GM21381 (cell line): Measurements from ENCODE around the gene ELL.

Experiments used
- ATAC-seq: cut with Tn5 transposase; IDR thresholded peaks from one replicate; pipeline ENCODE4 v1.9.1; 2021; ENCODE audit warnings: mild to moderate bottlenecking, moderate library complexity; ENCODE audit not compliant: unreplicated experiment

The ELL gene

DNA sequence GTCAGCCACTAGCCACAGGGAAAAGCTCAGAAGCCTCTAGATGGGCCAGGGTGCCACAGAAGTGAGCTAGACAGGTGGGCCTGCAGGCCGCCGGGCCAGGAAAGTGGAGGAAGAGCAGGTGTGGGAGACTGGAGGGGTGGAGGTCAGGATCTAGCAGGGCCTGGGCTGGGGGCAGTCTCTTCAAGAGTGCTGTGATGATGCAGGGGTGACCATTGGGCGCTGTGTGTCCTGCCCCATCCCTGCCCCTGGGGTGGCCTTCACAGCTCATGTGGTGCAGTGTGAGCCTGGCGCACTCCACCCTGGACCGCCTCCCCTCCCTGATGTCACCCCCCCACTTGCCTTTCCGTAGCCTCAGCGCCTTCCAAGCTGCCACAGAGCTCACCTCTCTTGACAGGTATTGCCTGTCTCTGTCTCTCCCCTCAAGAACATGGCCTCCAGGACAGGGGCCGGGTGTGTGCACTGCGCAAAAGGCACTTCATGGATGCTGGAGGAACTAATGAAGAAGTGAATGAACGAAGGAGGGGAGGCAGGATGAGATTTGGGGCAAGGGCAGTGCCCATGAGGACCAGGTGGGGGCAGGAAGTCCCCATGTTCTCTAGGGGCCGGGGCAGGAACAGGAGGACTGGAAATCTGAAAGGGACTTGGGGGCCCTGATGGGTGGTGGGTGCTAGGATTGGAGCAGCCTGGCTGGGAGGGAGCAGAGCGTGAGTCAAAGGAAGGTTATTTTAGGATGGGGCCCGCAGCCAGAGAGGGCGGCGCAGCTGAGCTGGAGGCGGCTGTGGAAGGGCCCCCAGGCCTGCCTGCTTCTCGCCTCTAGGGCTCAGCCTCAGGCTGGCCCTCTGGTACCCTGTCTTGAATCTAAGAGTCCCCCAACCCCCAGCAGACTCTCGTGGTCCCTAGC is 96.1 kb downstream of the ELL start:
- no peak for ATAC-seq

DNA sequence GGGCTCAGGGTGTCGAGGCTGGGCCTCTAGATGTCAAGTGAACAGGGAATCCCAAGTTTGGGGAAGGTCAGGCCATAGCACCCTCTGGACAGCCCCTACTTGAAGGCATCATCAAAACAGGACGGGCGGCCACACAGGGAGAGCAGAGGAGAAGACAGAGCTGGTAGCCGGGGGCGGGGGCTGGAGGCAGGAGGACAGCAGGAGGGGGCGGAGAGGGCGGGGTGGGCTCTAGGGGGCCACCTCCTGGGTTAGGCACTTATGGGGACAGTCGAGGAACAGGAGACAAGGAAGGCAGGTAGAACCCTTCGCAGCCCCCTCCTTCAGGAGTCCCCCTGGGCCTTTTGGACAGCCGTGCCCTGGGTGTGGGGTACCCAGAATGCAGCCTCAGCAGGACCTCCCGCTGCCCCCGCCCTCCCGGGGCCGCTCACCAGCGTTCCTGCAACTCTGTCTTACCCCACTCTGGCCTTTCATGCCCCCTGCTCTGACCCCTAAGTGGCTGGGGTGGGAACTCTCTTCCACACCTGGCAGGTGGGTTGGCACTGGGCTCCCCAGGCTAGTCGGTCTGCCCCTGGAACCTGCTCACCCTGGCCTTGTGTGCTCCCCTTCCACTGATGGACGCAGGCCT is 96.9 kb downstream of the ELL start:
- no peak for ATAC-seq

DNA sequence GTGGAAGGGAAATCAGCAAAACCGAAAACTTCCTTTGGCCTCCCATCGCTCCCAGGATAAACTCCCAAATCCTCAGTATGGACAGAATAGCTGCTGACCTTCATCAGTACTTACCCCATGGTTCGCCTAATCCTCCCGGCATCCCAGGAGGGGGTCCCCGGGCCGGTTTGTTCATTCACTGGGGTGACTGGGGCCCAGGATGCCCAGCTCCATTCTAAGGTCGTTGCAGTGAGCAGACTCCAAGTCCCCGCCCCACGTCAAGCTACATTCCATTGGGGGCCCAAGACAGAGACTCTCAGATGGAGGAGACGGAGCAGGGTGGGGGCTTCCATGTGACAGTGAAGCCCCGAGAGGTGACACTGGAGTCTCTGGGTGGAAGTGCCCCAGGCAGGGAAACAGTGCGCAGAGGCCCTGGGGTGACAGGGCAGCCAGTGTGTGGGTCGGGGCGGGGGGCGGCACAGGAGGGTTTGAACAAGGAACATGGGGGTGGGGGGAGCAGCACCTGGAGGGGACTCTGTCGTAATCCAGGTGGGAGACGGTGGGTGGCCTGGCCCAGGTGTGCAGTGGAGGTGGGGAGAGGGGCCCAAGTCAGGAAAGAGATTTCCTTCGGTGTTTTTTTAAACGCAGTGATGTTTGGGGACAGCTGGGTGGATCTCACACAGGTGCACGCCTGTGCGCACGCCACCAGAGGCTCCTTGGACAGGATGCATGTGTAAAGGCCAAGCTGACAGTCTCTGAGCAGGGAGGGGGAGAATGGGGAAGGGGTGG is 97.6 kb downstream of the ELL start:
- no peak for ATAC-seq

DNA sequence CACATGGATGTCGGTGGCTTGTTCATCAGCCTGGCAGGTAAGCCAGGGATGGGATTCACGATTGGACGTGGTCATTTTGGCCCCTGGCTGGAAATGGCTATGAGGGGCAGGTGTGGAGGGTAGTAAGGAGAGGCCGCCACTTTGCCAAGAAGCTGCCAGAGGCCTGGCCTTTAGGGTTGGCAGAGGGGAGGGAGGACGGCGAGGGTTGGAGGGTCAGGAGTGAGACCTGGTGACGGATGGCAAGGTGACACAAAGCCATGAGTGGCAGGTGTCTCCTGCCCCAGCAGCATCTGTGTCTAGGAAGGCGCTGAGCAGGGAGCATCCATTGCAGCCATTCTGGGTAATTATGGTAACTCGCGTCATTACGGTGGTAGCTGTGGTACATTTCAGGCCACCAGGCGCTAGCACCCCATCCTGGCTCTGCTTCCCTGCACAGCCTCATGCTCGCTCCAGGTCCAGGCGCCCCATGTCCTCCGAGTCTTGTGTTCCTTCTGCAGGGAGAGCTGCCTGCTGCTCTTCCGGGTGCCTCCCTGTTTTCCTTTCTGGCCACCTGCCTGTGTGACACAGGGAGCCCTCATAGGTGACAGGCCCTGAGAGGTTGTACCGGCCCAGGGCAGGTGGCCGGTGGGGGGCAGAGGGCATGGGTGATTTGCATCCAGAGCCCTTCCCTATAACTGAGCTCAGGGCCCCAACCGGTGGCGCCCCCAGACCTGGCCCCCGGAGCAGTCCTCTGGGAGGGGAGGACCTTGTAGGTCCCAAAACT is 98.4 kb downstream of the ELL start:
- ATAC-seq, result no peak

DNA sequence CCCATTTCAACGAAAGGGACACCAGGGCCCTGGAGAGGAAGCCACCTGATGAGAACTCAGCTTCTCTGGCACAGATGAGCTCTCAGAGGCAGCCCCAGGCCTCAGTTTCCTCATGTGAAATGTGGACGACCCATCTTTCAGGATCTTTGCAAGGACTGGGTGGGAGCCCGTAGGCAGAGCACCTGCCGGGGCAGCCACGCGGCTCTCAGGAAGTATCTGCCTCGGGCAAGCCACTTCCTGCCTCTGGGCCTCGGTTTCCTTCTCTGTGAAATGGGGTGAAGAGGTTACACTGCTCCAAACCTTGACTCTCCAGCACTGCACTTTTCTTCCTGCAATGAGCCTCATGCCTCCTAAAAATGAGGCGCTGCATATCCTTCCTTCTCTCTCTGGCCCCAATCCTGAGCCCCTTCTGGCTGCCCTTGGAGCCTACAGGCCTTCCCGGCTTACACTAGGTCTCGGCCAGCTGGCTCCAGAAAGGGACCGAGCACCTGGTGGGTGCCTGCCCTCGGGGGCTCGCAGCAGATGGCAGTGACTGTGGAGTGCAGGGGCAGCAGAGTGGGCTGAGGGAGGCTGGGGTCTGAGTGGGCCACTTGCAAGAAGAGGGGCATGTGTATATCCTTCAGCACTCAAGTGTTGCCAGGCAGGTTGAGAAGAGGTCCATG is 99.2 kb downstream of the ELL start:
- no peak for ATAC-seq

DNA sequence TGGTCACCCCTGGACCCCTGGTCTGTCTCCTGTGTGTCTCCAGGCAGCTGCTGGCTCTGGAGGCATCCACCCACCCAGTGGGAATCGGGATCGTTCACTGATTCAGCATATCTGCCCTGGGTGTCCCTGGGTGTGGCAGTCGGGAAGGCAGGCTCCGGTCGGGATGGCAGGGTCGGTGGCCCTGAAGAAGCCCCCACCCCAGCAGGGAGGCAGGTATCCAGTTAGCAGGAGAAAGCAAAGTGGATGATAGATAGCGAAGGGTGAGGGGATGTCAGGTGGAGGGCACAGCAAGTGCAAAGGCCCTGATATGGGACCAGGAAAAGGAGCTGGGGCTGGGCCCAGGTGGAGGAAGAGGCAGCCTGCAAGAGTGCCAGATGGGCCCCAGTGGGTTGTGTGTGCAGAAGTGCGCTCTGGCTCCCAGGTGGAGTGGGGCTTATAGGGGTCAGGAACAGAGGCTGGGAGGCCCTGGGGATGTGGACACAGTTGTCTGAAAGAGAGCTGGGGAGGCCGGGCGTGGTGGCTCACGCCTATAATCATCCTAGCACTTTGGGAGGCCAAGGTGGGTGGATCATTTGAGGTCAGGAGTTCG is 100.4 kb downstream of the ELL start:
- no peak for ATAC-seq

DNA sequence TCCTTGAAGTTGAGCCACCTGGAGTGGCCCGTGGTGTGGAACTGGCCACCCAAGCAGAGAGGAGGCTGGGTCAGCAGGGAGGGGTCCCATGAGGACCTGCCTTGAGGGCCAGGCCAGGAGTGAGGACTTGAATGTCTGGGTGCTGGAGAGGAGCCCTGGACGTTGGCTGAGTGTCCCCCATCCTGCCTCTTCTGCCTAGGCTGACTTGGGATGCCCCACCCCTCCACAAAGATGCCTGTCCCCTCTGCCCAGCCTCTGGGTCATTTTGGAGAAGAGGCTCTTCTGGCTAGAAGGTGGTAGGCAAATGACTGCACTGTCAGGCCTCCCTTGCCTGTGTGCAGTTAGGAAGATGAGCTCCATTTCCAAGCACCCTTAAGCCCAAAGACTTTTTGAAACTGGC is 100.9 kb downstream of the ELL start:
- ATAC-seq, result no peak

DNA sequence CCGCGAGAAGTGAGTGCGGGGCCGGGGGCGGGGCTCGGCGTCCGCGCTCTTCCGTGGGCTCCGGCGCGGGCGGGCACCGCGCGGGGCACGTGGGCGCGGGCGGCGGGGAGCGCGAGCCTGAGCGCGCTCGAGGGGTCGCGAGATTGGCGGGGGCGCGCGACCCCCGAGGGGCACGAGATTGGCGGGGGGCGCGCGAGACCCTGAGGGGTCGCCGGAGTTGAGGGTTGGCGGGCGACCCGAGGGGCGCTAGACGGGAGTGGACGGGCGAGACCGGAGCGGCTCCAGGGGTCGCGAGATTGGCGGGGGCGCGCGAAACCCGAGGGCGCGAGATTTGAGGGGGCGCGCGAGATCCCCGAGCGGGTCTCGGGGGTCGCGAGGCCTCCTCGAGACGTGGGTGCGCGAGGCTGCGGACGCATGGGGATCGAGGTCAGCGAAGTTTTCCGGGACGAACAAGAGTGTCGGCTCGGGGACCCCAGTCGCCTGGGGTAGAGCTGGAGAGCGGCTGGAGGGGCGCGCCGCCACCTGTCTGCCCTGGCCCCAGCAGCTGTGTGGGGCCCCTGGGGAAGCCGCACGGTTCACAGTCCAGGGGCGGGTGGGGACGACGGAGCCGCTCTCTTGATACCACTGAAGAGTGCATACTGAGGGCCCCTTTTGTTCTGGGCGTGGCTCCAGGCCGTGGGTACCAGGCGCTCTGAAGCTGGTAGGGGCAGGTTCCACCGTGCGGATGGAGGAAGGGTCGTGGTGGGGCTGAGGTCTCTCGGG is 102.0 kb downstream of the ELL start:
- peak; percentile 5 for ATAC-seq

DNA sequence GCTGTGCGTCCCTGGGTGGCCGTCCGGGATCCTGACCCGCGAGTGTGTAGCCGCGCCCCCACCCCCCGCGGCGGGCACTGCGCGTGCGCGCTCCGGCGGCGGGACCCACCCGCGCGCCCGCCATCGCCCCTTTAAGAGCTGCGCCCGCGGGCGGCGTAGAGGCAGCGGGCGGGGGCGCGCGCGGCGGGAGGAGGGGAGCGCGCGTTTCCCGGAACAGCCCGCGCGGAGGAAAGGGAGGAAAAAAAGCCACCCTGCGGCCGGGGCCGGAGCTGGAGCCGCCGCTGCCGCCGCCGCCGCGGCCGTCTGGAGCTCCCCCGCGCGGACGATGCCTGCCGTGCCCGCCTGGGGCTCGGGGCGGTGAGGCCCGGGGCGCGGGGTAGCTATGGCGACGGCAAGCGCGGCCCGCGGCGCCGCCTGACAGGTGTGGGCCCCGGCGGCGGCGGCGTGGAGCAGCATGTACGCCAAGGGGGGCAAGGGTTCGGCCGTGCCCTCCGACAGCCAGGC is 102.6 kb downstream of the ELL start, which contains the start of gene SSBP4:
TSS of gene SSBP4 (plus strand) at position 204 of the 504 bp plus-strand sequence. CDS start at position 455, 251 bp downstream.
- peak; percentile 43 for ATAC-seq

DNA sequence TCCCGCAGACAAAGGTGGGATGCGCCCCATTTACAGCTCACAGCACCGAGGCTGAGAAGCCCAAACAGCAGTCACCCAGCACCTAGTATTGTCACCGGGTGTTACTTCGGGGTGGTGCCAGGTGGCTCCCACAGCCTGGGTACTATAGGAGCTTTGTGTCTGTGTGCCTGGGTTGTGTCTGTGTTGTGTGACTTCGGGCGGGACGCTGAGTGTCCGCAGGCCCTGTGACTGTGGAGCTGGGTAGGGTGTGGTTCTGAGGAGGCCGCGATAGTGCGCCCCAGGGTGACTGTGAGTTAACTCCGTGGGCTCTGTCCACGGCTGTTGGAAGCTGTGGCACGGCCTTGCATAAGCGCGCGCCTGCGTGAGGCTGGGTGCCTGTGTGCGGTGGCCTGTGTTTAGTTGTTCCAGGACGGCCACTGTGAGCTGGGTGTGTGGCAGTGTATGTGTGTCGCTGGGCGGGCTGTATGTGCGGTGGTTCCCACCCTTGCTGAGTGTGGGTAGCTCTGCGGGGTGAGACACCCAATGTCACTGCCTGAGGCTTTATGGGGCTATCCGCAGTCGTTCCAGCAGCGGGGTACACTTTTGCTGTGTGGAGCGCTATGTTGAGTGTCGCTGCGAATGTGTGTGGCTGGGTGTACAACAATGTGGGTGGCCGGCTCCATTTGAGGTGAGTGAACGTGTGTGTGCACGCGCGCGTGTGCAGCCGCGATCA is 103.2 kb downstream of the ELL start:
- ATAC-seq, result peak; percentile 15

DNA sequence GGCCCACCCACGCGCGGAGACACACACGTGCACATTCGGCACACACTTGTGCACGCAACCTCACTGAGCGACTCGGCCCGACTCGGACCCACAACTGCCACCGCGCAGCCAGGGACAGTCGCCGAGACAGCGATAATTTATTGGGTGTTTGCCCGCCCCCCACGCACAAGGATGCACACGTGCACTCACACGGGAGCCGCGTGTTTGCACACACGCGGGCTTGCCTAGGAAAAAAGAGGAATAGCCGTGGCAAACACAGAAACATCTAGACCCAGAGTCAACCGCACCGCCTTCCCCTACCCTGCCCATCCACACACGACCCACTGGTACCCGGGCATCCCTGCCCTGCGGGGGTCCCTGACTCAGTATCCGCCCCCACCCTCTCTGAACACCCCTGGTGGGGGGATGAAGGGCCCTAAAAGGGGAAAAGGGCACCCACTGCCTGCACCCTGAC is 103.8 kb downstream of the ELL start:
- no peak for ATAC-seq

DNA sequence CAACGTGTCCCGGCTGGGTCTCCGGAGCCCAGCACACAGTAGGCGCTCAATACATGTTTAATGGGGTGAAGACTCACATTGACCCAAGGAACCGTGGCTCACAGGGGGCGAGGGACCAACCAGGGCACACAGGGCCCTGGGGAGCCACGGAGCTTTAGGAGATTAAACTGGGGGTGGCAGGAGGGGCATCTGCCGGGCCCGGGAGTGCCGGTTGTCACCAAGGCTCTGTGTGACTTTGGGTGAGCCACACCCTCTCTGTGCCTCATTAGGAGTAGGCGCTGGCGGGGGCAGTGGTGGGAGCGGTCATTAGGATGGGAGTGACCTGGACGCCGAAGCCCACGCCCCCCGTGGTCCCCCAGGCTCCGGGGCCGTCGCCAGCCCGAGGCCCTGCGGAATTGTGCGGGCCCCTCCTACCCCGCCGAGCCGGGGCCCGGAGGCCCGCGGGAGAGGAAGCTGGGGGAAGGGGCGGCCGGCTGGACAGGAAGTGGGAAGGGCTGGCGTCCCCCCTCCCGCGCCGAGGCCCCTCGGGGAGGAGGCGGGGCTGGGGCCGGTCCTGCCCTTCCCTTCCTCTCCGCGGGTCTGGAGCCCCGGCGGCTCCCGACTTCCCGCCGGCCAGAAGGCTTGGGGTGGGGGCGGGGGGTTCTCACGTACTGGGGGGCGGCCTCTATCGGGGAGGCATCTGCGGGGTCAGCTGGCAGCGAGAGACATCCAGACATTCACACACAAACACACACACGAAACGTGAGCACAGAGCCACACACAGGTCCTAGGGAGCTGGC is 104.4 kb downstream of the ELL start:
- no peak for ATAC-seq

DNA sequence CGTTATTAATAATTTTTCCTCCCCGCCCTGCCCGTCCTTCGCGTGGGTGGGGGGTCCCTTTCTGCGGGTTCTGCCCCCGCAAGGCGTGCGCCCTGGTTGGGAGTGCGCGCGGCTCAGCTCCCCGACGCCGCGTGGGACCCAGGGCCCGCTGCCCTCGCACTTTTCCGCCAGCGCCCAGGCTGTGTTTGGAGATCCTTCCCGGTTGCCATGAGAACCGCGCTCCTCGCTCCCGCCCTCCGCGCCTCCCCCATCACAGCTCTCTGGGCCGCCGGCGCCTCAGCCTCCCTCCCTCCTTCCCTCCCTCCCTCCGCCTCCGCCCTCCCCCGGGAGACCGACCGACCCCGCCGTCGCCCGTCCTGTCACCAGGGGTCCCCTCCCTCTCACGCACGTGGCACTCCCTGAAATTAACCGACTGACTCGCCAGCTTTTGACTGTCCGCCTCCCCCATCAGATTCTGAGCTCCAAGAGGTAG is 105.1 kb downstream of the ELL start:
- ATAC-seq, result no peak

DNA sequence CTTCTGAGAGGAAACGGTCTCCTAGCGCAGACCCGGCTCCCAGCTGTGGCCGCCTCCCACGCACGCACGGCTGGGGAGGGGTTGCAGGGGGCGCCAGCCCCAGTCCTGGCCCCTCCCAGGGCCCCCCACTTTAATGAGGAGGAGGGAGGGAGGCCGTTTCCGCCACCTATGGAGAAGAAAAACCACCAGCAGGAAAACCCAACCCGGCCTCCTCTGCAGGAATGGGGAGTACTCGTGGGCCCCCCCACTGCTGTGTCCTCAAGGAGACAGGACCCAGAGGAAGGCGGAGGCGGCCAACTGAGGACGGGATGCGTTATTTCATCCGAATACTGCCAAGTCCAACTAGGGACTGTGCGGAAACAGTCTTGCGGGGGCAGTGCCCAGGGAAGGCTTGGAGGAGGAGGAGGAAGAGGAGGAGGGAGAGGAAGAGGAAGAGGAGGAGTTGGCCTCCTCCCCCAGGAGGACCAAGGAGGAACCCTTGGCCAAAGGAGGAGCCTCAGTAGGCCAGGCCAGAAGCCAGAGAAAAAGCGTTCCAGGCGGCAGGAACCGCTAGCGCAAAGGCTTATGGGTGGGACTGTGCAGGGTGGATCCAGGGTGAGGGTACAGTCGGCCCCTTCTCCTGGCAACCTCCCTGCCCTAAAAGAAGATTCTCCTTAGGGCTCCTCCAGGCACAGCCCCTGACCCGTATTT is 106.5 kb downstream of the ELL start:
- ATAC-seq, result no peak

DNA sequence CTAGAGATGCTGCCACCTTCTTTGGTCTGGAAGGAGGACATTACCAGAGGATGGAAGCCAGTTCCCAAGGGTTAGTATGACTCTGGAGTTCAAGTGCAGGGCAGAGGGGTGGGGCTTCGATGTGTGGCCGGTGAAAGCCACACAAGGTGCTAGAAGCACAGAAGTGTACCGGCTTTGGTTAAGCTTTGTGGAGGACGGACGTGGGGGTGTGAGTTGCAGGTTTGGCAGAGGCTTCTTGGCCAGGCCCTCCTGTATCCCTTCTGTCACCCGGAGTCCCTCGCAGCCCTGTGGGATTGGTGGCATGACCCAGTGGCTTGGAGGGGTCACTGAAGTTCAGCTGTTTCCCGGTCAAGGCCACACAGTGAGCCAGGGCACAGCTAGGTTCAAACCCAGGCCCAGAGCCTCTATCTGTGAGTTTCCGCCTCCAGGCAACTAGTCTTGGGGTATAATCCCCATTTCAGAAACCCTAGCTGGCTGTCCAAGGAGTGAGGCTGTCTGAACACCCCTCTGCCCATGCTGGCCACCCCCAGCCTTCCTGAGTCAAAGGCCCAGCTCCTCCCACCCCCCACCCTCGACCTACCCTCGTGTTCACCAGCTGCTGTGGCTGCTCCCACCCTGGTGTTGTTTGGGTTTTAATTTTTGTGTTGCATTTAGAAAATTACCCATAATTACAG is 107.2 kb downstream of the ELL start:
- no peak for ATAC-seq

DNA sequence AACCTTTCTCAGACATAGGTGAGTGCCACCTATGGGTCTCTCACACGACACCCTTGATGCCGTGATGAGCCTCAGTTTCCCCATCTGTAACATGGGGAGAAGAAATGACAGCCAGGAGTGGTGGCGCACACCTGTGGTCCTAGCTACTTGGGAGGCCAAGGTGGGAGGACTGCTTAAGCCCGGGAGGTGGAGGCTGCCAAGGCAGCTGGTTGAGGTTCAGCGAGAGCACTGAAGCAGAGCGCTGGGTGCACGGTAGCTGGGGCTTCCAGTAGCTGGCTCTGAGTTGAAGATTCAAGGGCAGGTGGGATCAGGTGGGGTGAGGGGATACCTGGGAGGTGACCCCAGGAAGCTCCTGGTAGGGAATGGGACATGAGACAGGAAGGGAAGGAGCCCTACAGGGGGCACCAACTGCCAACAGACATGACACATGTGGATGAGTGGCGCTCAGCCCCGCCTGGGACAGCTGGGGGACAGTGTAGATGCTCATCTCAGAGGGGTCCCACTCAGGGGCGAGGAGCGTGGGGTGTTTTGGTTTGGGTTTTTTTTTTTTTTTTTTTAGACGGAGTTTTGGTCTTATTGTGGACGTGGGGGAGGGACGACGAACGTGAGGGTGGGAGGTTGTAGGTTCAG is 109.1 kb downstream of the ELL start:
- ATAC-seq, result no peak
